ENCODE measurements around the gene SHISAL1. TPM values are rescaled to one million over a fixed set of nuclear protein-coding genes. Genes with fewer than 3 reads are reported as not detected.

The SHISAL1 gene
- 10 to 100 TPM in 3 of 4 donors, 1 to 10 TPM in 1; 6.6 to 20.4 (median 12.4) TPM for total RNA-seq

DNA sequence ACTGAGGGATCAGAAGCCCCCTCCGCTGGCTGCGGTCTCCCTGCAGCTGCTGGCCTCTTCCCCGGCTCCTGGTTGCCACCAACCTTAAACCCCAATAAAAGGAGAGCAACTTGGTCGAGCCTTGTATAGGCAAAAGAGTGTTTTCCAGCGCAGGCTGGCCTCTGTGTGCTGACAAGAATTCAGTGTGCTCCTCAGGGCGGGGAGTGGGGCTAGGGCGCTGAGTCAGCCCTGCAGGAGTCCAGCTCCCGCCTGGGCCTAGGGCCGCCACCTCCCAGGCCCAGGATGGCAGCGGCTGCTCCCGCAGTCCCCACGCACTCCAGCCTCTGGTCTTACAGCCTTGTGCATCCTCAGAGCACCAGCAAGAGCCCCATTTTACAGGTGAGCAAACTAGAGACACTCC, at the start of gene SHISAL1:
SHISAL1 (minus strand) TSS at position 186 of the 400 bp plus-strand sequence. CDS start 12,006 bp downstream, outside the sequence.
- Histone ChIP-seq H3K27ac (replicated peaks in 1 of 4) (peak within 1 kb of the TSS; percentile 70 to 89 (median 82)), H3K36me3 (no peaks in the 10 kb centered on the region), H3K4me3 (peak within 1 kb of the TSS in 3 of 4 donors; percentile 16 to 33 (median 31)), H3K4me1 (peaks cover 11 to 73% (median 62%) of the 10 kb centered on the region in 4 donors), H3K27me3 (no peaks in the 10 kb centered on the region), H3K9me3 (no peaks in the 10 kb centered on the region)
- WGBS: 88% methylated on average over 5 of the region's 12 CpGs
- DNase-seq (ENCODE audit: extremely low spot score): no peak
- TF ChIP-seq POLR2A (IDR thresholded peaks at IDR 0.05; ENCODE audit: low read depth) (no peak), EP300 (IDR thresholded peaks at IDR 0.05) (no peak), CTCF (IDR thresholded peaks at IDR 0.05) (no peak), POLR2AphosphoS5 (IDR thresholded peaks at IDR 0.05) (peak in 1 of 2 donors; percentile 46)
- intact Hi-C loops (cut with DNase I): no loop called here

DNA sequence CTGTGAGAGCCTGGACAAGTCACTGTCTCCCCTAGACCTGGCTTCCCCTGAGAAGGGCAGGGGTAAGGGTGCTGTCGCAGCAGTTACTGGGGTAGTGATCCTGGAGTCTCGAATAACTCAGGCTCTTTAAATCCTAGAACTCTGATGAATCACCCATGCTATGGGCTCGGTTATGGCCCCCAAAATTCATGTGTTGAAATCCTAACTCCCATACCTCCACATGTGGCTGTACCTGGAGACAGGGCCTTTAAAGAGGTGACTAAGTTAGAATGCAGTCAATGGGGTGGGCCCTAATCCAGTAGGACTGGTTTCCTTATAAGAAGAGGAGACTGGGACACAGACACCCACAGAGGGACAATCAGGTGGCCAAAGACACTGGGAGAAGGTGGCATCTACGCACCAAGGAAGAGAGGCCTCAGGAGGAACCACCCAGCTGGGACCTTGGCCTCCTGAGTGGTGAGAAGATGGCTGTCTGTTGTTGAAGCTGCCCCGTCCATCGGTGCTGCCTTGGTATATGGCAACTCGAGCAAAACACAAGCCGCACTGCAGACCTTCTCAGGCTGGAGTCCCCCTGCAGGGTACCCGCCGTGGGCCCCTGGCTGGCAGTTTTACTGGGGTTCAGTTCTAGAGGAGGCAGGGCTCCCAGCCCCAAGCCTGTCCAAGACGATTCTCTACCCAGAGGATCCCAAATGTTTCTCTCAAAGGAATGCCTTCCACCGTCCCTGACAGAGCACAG, 48.8 kb upstream of the SHISAL1 start:
- H3K27ac ChIP-seq (replicated peaks in 1 of 4): peak overlapping the region; percentile 76 to 87 (median 82)
- WGBS: 82% methylated on average over 9 of the region's 12 CpGs
- no peak for DNase-seq (ENCODE audit: extremely low spot score)
- no peaks in the 10 kb centered on the region for H3K9me3 ChIP-seq
- H3K4me1 ChIP-seq: peaks cover 49 to 82% (median 76%) of the 10 kb centered on the region in 4 donors
- no peaks in the 10 kb centered on the region for H3K36me3 ChIP-seq
- no peaks in the 10 kb centered on the region for H3K27me3 ChIP-seq
- TF ChIP-seq POLR2AphosphoS5 (IDR thresholded peaks at IDR 0.05): no peak
- TF ChIP-seq EP300 (IDR thresholded peaks at IDR 0.05): no peak
- TF ChIP-seq CTCF (IDR thresholded peaks at IDR 0.05): no peak
- no peak for TF ChIP-seq POLR2A (IDR thresholded peaks at IDR 0.05; ENCODE audit: low read depth)
- intact Hi-C loops (cut with DNase I): no loop called here
- H3K4me3 ChIP-seq: no peak overlapping the region

- no peak for DNase-seq (ENCODE audit: extremely low spot score)
- intact Hi-C loops (cut with DNase I): no loop called here
- H3K9me3 ChIP-seq: no peaks in the 10 kb centered on the region
- H3K27ac ChIP-seq (replicated peaks in 1 of 4): peak overlapping the region; percentile 76 to 87 (median 82)
- peak overlapping the region in 1 of 4 donors; percentile 3 for H3K4me3 ChIP-seq
- 34% methylated on average over 4 of the region's 25 CpGs for WGBS
- peaks cover 49 to 80% (median 76%) of the 10 kb centered on the region in 4 donors for H3K4me1 ChIP-seq
- no peak for TF ChIP-seq EP300 (IDR thresholded peaks at IDR 0.05)
- no peak for TF ChIP-seq POLR2A (IDR thresholded peaks at IDR 0.05; ENCODE audit: low read depth)
- peak; percentile 43 to 56 for TF ChIP-seq POLR2AphosphoS5 (IDR thresholded peaks at IDR 0.05)
- peak; percentile 23 to 60 (median 32) for TF ChIP-seq CTCF (IDR thresholded peaks at IDR 0.05)
- H3K27me3 ChIP-seq: no peaks in the 10 kb centered on the region
- no peaks in the 10 kb centered on the region for H3K36me3 ChIP-seq
Measured at GRCh38 chr22:44360668-44361381, 48.1 kb upstream of the SHISAL1 start.

- H3K9me3 ChIP-seq: no peaks in the 10 kb centered on the region
- peaks cover 49 to 80% (median 76%) of the 10 kb centered on the region in 4 donors for H3K4me1 ChIP-seq
- H3K36me3 ChIP-seq: no peaks in the 10 kb centered on the region
- H3K27me3 ChIP-seq: no peaks in the 10 kb centered on the region
- no peak for DNase-seq (ENCODE audit: extremely low spot score)
- intact Hi-C loops (cut with DNase I): no loop called here
- 56% methylated on average over 12 of the region's 12 CpGs for WGBS
- peak overlapping the region; percentile 76 to 87 (median 82) for H3K27ac ChIP-seq (replicated peaks in 1 of 4)
- no peak overlapping the region for H3K4me3 ChIP-seq
- TF ChIP-seq POLR2AphosphoS5 (IDR thresholded peaks at IDR 0.05): no peak
- no peak for TF ChIP-seq CTCF (IDR thresholded peaks at IDR 0.05)
- TF ChIP-seq POLR2A (IDR thresholded peaks at IDR 0.05; ENCODE audit: low read depth): no peak
- TF ChIP-seq EP300 (IDR thresholded peaks at IDR 0.05): no peak
Measured at GRCh38 chr22:44360306-44360667, 47.5 kb upstream of the SHISAL1 start.
